IMR-90 (cell line): ENCODE results near the gene BAHD1. TPM values are rescaled to one million over a fixed set of nuclear protein-coding genes. Genes with fewer than 3 reads are reported as not detected.

ENCODE experiments used
- ATAC-seq: fragments of 200-7000 bp; cut with Tn5 transposase; 2 replicates; pipeline ENCODE4 v1.9.1; 2020; ENCODE audit warnings: low read depth, mild to moderate bottlenecking, moderate library complexity
- BruUV-seq: library from RNA; stranded (reverse); fragments of 400-500 nt; replicated peaks from 2 replicates; lab custom pipeline; 2021; lab: Mats Ljungman, UMichigan
- CTCF ChIA-PET: fragments of 300-600 bp; formaldehyde crosslinking; extraction: SDS; loops from one replicate; lab custom pipeline; 2021; ENCODE audit warnings: antibody characterized with exemption; lab: Yijun Ruan, JAX
- POLR2A ChIA-PET: fragments of 300-600 bp; sonication (Branson Sonifier 250); formaldehyde crosslinking; loops from one replicate; lab custom pipeline; 2022; ENCODE audit warnings: antibody characterized with exemption; ENCODE audit not compliant: unreplicated experiment; lab: Charles Lee
- DNase-seq: peaks from one replicate; pipeline ENCODE4 v3.0.0; 2013
- H2AFZ ChIP-seq: replicated peaks from 2 replicates; pipeline ENCODE3; 2013; ENCODE audit warnings: low read length, mild to moderate bottlenecking; ENCODE audit not compliant: poor library complexity
- H2AK5ac ChIP-seq: 2 replicates; pipeline ENCODE4 v1.6.1; 2013; ENCODE audit warnings: low read depth, low read length, inconsistent platforms
- H2AK9ac ChIP-seq: replicated peaks from 2 replicates; pipeline ENCODE3; 2013; ENCODE audit warnings: mild to moderate bottlenecking, low read depth, low read length, moderate library complexity; ENCODE audit not compliant: poor library complexity
- H2BK120ac ChIP-seq: 2 replicates; pipeline ENCODE4 v1.6.1; 2013; ENCODE audit warnings: low read depth, low read length, inconsistent platforms
- H2BK15ac ChIP-seq: 3 replicates; pipeline ENCODE4 v1.6.1; 2013; ENCODE audit warnings: low read depth, low read length, inconsistent platforms
- H2BK20ac ChIP-seq: 2 replicates; pipeline ENCODE4 v1.6.1; 2013; ENCODE audit warnings: low read depth, mild to moderate bottlenecking, inconsistent platforms, low read length, moderate library complexity
- H2BK5ac ChIP-seq: 2 replicates; pipeline ENCODE4 v1.6.1; 2013; ENCODE audit warnings: mild to moderate bottlenecking, low read depth, low read length, inconsistent platforms; ENCODE audit not compliant: poor library complexity, severe bottlenecking
- H3K14ac ChIP-seq: replicated peaks from 2 replicates; pipeline ENCODE4 v1.6.1; 2013; ENCODE audit warnings: low read depth, low read length, inconsistent platforms
- H3K18ac ChIP-seq: 2 replicates; pipeline ENCODE4 v1.6.1; 2013; ENCODE audit warnings: low read depth, low read length, control low read depth
- H3K23ac ChIP-seq: 2 replicates; pipeline ENCODE4 v1.6.1; 2013; ENCODE audit warnings: low read depth, low read length, inconsistent platforms
- H3K27ac ChIP-seq: 2 replicates; pipeline ENCODE4 v1.5.1; 2013; ENCODE audit warnings: mild to moderate bottlenecking, control low read depth, low read length; ENCODE audit not compliant: insufficient read depth
- H3K27me3 ChIP-seq: 2 replicates; pipeline ENCODE4 v1.6.1; 2013; ENCODE audit warnings: low read length; ENCODE audit not compliant: control insufficient read depth, insufficient read depth
- H3K36me3 ChIP-seq: 2 replicates; pipeline ENCODE4 v1.6.1; 2013; ENCODE audit warnings: low read length, mixed read lengths; ENCODE audit not compliant: control insufficient read depth, insufficient read depth
- H3K4ac ChIP-seq: 2 replicates; pipeline ENCODE4 v1.6.1; 2013; ENCODE audit warnings: low read depth, low read length, inconsistent platforms
- H3K4me1 ChIP-seq: 2 replicates; pipeline ENCODE4 v1.6.1; 2013; ENCODE audit warnings: low read length, mixed read lengths; ENCODE audit not compliant: control insufficient read depth, insufficient read depth
- H3K4me2 ChIP-seq: 2 replicates; pipeline ENCODE4 v1.6.1; 2013; ENCODE audit warnings: low read depth, mild to moderate bottlenecking, control low read depth, low read length, moderate library complexity
- H3K4me3 ChIP-seq: 2 replicates; pipeline ENCODE4 v1.5.1; 2013; ENCODE audit warnings: low read depth, mild to moderate bottlenecking, control low read depth, low read length, moderate library complexity; ENCODE audit not compliant: insufficient read depth
- H3K56ac ChIP-seq: 2 replicates; pipeline ENCODE4 v1.6.1; 2013; ENCODE audit warnings: low read length, inconsistent platforms; ENCODE audit not compliant: insufficient read depth; ENCODE audit errors: extremely low read depth
- H3K79me1 ChIP-seq, 2 experiments: 2 replicates each; pipeline ENCODE4 v1.6.1; 2013; ENCODE audit warnings: low read length in 2 of 2, inconsistent platforms in 1 of 2, low read depth in 1 of 2
- H3K9ac ChIP-seq: 2 replicates; pipeline ENCODE4 v1.6.1; 2013; ENCODE audit warnings: low read depth, low read length, control low read depth
- H3K9me1 ChIP-seq: 2 replicates; pipeline ENCODE4 v1.6.1; 2013; ENCODE audit warnings: low read length, inconsistent platforms; ENCODE audit not compliant: insufficient read depth
- H3K9me3 ChIP-seq: 2 replicates; pipeline ENCODE4 v1.6.1; 2013; ENCODE audit warnings: low read length; ENCODE audit not compliant: control insufficient read depth, insufficient read depth
- H4K20me1 ChIP-seq: 2 replicates; pipeline ENCODE4 v1.6.1; 2013; ENCODE audit warnings: low read length, inconsistent platforms; ENCODE audit not compliant: insufficient read depth
- H4K5ac ChIP-seq: 2 replicates; pipeline ENCODE4 v1.6.1; 2013; ENCODE audit warnings: mild to moderate bottlenecking, low read depth, low read length, control low read depth
- H4K8ac ChIP-seq, 2 experiments: 2 replicates each; pipeline ENCODE4 v1.6.1; 2013; ENCODE audit warnings: low read depth in 2 of 2, low read length in 2 of 2, control low read depth in 1 of 2, inconsistent platforms in 1 of 2
- H4K91ac ChIP-seq: 2 replicates; pipeline ENCODE4 v1.6.1; 2013; ENCODE audit warnings: low read depth, low read length, inconsistent platforms; ENCODE audit not compliant: insufficient read depth
- BHLHE40 ChIP-seq: fragments of 150-350 bp; IDR thresholded peaks from 2 replicates; pipeline ENCODE4 v1.6.1; 2016; ENCODE audit warnings: mild to moderate bottlenecking, low read depth, low read length
- CEBPB ChIP-seq: IDR thresholded peaks from 2 replicates; pipeline ENCODE4 v1.6.1; 2012; ENCODE audit warnings: low read depth, low read length, improper control_type of control experiment
- CHD1 ChIP-seq: IDR thresholded peaks from 2 replicates; pipeline ENCODE4 v1.6.1; 2012; ENCODE audit warnings: low read depth, low read length, improper control_type of control experiment
- FOS ChIP-seq: fragments of 150-350 bp; IDR thresholded peaks from 2 replicates; pipeline ENCODE4 v1.6.1; 2016; ENCODE audit warnings: low read depth, low read length
- MAFK ChIP-seq: IDR thresholded peaks from 2 replicates; pipeline ENCODE4 v1.6.1; 2012; ENCODE audit warnings: low read depth, low read length, improper control_type of control experiment
- MAZ ChIP-seq: IDR thresholded peaks from 2 replicates; pipeline ENCODE4 v1.6.1; 2012; ENCODE audit warnings: low read depth, mild to moderate bottlenecking, low read length, improper control_type of control experiment, moderate library complexity, borderline replicate concordance
- MXI1 ChIP-seq: IDR thresholded peaks from 2 replicates; pipeline ENCODE4 v1.6.1; 2012; ENCODE audit warnings: low read depth, mild to moderate bottlenecking, low read length, moderate library complexity, borderline replicate concordance
- NFE2L2 ChIP-seq: fragments of 150-350 bp; IDR thresholded peaks from 2 replicates; pipeline ENCODE4 v1.6.1; 2016; ENCODE audit warnings: low read depth, mild to moderate bottlenecking, low read length
- POLR2A ChIP-seq: IDR thresholded peaks from 2 replicates; pipeline ENCODE4 v1.6.1; 2012; ENCODE audit warnings: mild to moderate bottlenecking, low read depth, low read length
- RAD21 ChIP-seq: IDR thresholded peaks from 2 replicates; pipeline ENCODE4 v1.6.1; 2012; ENCODE audit warnings: low read length, improper control_type of control experiment
- RCOR1 ChIP-seq: IDR thresholded peaks from 2 replicates; pipeline ENCODE4 v1.6.1; 2012; ENCODE audit warnings: mild to moderate bottlenecking, low read length, improper control_type of control experiment; ENCODE audit not compliant: insufficient replicate concordance
- RFX5 ChIP-seq: IDR thresholded peaks from 2 replicates; pipeline ENCODE4 v1.8.0; 2012; ENCODE audit warnings: low read depth, mild to moderate bottlenecking, low read length, moderate library complexity
- SMC3 ChIP-seq: fragments of 150-350 bp; IDR thresholded peaks from 2 replicates; pipeline ENCODE4 v1.6.1; 2016; ENCODE audit warnings: low read depth, mild to moderate bottlenecking, antibody characterized with exemption, low read length, moderate library complexity
- WGBS, 2 experiments: methylation state at CpG; one replicate each; pipeline versions ENCODE4 v1.1.5 to v1.1.7; 2013; ENCODE audit warnings: missing lambda C conversion rate in 2 of 2; ENCODE audit not compliant: insufficient read length in 1 of 2; ENCODE audit errors: extremely low coverage in 2 of 2; 5-methylcytosine and 5-hydroxymethylcytosine counted together
- dilution Hi-C: fragments of 300-500 bp; cut with HindIII; formaldehyde crosslinking; loops from one replicate; pipeline ENCODE4 v1.14.3; 2018; ENCODE audit warnings: low sequenced_read_pairs; ENCODE audit not compliant: unreplicated experiment
- in situ Hi-C: fragments of 300-500 bp; cut with MboI; formaldehyde crosslinking; loops from 3 replicates; pipeline ENCODE4 v1.14.3; 2019; ENCODE audit warnings: low sequenced_read_pairs, inconsistent platforms, mixed read lengths
- intact Hi-C: fragments of 100-400 bp; cut with micrococcal nuclease; formaldehyde crosslinking; loops from 2 replicates; pipeline ENCODE4 v1.10.0; 2022
- polyA plus RNA-seq, 3 experiments: library from polyadenylated mRNA; depleted of rRNA; stranded (reverse); fragments of >200 nt; gene quantifications; 2 replicates each; pipeline ENCODE4 v1.2.3, GENCODE V29; 2012; ENCODE audit warnings: low replicate concordance in 1 of 3
- total RNA-seq: library from RNA; depleted of rRNA; stranded (reverse); fragments of >200 nt; gene quantifications from 2 replicates; pipeline ENCODE4 v1.2.3, GENCODE V29; 2012
- TF ChIP-seq, protein P1 (sequence below): fragments of 150-350 bp; IDR thresholded peaks from 2 replicates; pipeline ENCODE4 v1.6.1; 2016; ENCODE audit warnings: low read depth, mild to moderate bottlenecking, low read length, moderate library complexity, borderline replicate concordance
- TF ChIP-seq, protein P2 (sequence below): fragments of 150-350 bp; IDR thresholded peaks from 2 replicates; pipeline ENCODE4 v1.6.1; 2017; ENCODE audit warnings: mild to moderate bottlenecking, antibody characterized with exemption, low read length, low read depth
- TF ChIP-seq, protein P3 (sequence below): conservative IDR thresholded peaks from 2 replicates; pipeline ENCODE4 v1.5.1; 2012; ENCODE audit warnings: mild to moderate bottlenecking, low read depth, low read length, improper control_type of control experiment

Gene BAHD1
- total and polyA plus RNA-seq, 2 of the 4 experiments (the other 2 are of a cell fraction): 3.0 to 8.7 TPM

DNA sequence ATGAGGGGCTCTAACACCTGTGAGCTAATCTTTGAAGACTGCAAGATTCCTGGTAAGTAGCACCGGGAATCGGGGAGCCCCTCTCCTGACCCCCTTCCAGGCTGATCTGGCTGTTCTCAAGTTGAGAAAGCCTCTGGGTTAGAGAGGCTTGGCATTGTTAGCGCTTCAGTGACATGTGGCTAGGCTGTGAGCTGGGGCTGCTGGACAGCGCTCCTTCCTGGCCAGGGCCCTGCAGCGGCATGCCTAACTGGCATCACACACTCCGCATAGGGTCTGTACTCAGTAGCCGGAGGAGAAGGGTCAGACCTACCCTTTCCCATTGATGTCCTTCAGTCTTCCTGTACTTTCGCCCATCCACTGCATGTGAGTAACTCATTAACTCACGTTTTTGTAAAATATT is 27.7 kb upstream of the BAHD1 start:
- H4K20me1 ChIP-seq: no peaks in the 10 kb centered on the region
- no peak overlapping the region for H4K91ac ChIP-seq
- H3K4me2 ChIP-seq: no peak overlapping the region
- no peak overlapping the region for H4K5ac ChIP-seq
- in situ Hi-C loops: no loop called here
- ATAC-seq (no peak), DNase-seq (no peak)
- no peak overlapping the region for H3K9ac ChIP-seq
- H2BK20ac ChIP-seq: no peak overlapping the region
- H2AFZ ChIP-seq: no peak overlapping the region
- peaks cover 0 to 15% of the 10 kb centered on the region in 2 experiments; a peak in 3 of 4 replicates for H3K79me1 ChIP-seq
- H2BK120ac ChIP-seq: no peak overlapping the region
- no peak overlapping the region for H3K18ac ChIP-seq
- no peak overlapping the region for H4K8ac ChIP-seq
- no peak overlapping the region for H3K27ac ChIP-seq
- CTCF ChIA-PET: interaction anchor here (0.6 kb wide), 1 partner anchor 266 kb away, joined by 3 read pairs; no protein-coding TSS in a partner anchor
- H3K56ac ChIP-seq: no peak overlapping the region
- H3K36me3 ChIP-seq: peaks cover 59% of the 10 kb centered on the region
- H2BK5ac ChIP-seq: no peak overlapping the region
- no peak overlapping the region for H3K4ac ChIP-seq
- no TSS peak for BruUV-seq
- no peaks in the 10 kb centered on the region for H3K4me1 ChIP-seq
- no peak overlapping the region for H2BK15ac ChIP-seq
- no peaks in the 10 kb centered on the region for H3K27me3 ChIP-seq
- intact Hi-C loops: no loop called here
- no peaks in the 10 kb centered on the region for H3K9me1 ChIP-seq
- H2AK5ac ChIP-seq: no peak overlapping the region
- H3K14ac ChIP-seq: no peak overlapping the region
- H3K23ac ChIP-seq: no peak overlapping the region
- no peak for TF ChIP-seq RCOR1
- TF ChIP-seq BHLHE40: no peak
- TF ChIP-seq, protein P1, sequence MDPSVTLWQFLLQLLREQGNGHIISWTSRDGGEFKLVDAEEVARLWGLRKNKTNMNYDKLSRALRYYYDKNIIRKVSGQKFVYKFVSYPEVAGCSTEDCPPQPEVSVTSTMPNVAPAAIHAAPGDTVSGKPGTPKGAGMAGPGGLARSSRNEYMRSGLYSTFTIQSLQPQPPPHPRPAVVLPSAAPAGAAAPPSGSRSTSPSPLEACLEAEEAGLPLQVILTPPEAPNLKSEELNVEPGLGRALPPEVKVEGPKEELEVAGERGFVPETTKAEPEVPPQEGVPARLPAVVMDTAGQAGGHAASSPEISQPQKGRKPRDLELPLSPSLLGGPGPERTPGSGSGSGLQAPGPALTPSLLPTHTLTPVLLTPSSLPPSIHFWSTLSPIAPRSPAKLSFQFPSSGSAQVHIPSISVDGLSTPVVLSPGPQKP: no peak
- no peak for TF ChIP-seq CHD1
- TF ChIP-seq FOS: no peak
- no peak for TF ChIP-seq MAZ
- no peak for TF ChIP-seq NFE2L2
- TF ChIP-seq, protein P2, sequence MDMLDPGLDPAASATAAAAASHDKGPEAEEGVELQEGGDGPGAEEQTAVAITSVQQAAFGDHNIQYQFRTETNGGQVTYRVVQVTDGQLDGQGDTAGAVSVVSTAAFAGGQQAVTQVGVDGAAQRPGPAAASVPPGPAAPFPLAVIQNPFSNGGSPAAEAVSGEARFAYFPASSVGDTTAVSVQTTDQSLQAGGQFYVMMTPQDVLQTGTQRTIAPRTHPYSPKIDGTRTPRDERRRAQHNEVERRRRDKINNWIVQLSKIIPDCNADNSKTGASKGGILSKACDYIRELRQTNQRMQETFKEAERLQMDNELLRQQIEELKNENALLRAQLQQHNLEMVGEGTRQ: no peak
- no peak for TF ChIP-seq POLR2A
- no peak for TF ChIP-seq SMC3
- TF ChIP-seq MXI1: no peak
- no peak for TF ChIP-seq CEBPB
- TF ChIP-seq, protein P3, sequence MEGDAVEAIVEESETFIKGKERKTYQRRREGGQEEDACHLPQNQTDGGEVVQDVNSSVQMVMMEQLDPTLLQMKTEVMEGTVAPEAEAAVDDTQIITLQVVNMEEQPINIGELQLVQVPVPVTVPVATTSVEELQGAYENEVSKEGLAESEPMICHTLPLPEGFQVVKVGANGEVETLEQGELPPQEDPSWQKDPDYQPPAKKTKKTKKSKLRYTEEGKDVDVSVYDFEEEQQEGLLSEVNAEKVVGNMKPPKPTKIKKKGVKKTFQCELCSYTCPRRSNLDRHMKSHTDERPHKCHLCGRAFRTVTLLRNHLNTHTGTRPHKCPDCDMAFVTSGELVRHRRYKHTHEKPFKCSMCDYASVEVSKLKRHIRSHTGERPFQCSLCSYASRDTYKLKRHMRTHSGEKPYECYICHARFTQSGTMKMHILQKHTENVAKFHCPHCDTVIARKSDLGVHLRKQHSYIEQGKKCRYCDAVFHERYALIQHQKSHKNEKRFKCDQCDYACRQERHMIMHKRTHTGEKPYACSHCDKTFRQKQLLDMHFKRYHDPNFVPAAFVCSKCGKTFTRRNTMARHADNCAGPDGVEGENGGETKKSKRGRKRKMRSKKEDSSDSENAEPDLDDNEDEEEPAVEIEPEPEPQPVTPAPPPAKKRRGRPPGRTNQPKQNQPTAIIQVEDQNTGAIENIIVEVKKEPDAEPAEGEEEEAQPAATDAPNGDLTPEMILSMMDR: no peak
- no peak for TF ChIP-seq RAD21
- no peak for TF ChIP-seq MAFK
- no peak for TF ChIP-seq RFX5
- WGBS, 2 experiments: 100% methylated on average over 4 of the region's 9 CpGs; no CpG with 5 or more reads in 1 of the 2 experiments
- no peaks in the 10 kb centered on the region for H3K9me3 ChIP-seq
- no peak overlapping the region for H3K4me3 ChIP-seq
- H2AK9ac ChIP-seq: no peak overlapping the region
- dilution Hi-C loops: no loop called here
- POLR2A ChIA-PET: no interaction called here
